Measurements from ENCODE around the gene MAPT.

MAPT gene

GRCh38 chr17:46042925-46043324, 148.6 kb downstream of the MAPT start:
- TF ChIP-seq CREB1 (IDR thresholded peaks at IDR 0.05; ENCODE audit: low read depth) (no peak), TEAD4 (IDR thresholded peaks at IDR 0.05) (no peak), RAD21 (IDR thresholded peaks at IDR 0.05; ENCODE audit: low read depth) (no peak), EP300 (IDR thresholded peaks at IDR 0.05; ENCODE audit: borderline replicate concordance) (no peak), YY1 (IDR thresholded peaks at IDR 0.05; ENCODE audit: low read depth) (no peak), REST (IDR thresholded peaks at IDR 0.05; ENCODE audit: low read depth) (no peak), CEBPB (IDR thresholded peaks at IDR 0.05) (no peak), NFIC (IDR thresholded peaks at IDR 0.05) (no peak), TCF12 (IDR thresholded peaks at IDR 0.05; ENCODE audit: low read depth) (no peak), MAX (IDR thresholded peaks at IDR 0.05) (no peak), FOXM1 (IDR thresholded peaks at IDR 0.05; ENCODE audit: borderline replicate concordance, low read depth) (no peak)
- TF ChIP-seq, protein P1, sequence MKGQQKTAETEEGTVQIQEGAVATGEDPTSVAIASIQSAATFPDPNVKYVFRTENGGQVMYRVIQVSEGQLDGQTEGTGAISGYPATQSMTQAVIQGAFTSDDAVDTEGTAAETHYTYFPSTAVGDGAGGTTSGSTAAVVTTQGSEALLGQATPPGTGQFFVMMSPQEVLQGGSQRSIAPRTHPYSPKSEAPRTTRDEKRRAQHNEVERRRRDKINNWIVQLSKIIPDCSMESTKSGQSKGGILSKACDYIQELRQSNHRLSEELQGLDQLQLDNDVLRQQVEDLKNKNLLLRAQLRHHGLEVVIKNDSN (IDR thresholded peaks at IDR 0.05), result no peak

- TF ChIP-seq EGR1 (IDR thresholded peaks at IDR 0.05) (no peak), RAD21 (IDR thresholded peaks at IDR 0.05; ENCODE audit: low read depth) (no peak), YY1 (IDR thresholded peaks at IDR 0.05; ENCODE audit: low read depth) (no peak), TEAD4 (IDR thresholded peaks at IDR 0.05) (no peak)
These were observed 149.3 kb downstream of the MAPT start for GRCh38 chr17:46043606-46044005.

GRCh38 chr17:46044286-46044928, 150.1 kb downstream of the MAPT start:
- TF ChIP-seq RAD21 (IDR thresholded peaks at IDR 0.05; ENCODE audit: low read depth) (peak; percentile 70), MAX (IDR thresholded peaks at IDR 0.05) (peak; percentile 49; the same call in 1 of the 2 replicates), ZBTB7A (IDR thresholded peaks at IDR 0.05; ENCODE audit: low read depth) (no peak), TEAD4 (IDR thresholded peaks at IDR 0.05) (peak; percentile 42; the same call in 1 of the 2 replicates), REST (IDR thresholded peaks at IDR 0.05; ENCODE audit: low read depth) (no peak), CEBPB (IDR thresholded peaks at IDR 0.05) (peak; percentile 60), YY1 (IDR thresholded peaks at IDR 0.05; ENCODE audit: low read depth) (peak; percentile 56; the same call in 1 of the 2 replicates), NFIC (IDR thresholded peaks at IDR 0.05) (peak; percentile 67), EGR1 (IDR thresholded peaks at IDR 0.05) (no peak)
- TF ChIP-seq, protein P1 (IDR thresholded peaks at IDR 0.05), result no peak

GRCh38 chr17:46044989-46045388, 150.6 kb downstream of the MAPT start:
- no peak for TF ChIP-seq EGR1 (IDR thresholded peaks at IDR 0.05)
- TF ChIP-seq EP300 (IDR thresholded peaks at IDR 0.05; ENCODE audit: borderline replicate concordance), result no peak
- no peak for TF ChIP-seq TCF12 (IDR thresholded peaks at IDR 0.05; ENCODE audit: low read depth)
- no peak for TF ChIP-seq CEBPB (IDR thresholded peaks at IDR 0.05)
- TF ChIP-seq TEAD4 (IDR thresholded peaks at IDR 0.05), result no peak
- no peak for TF ChIP-seq FOXM1 (IDR thresholded peaks at IDR 0.05; ENCODE audit: borderline replicate concordance, low read depth)
- TF ChIP-seq CREB1 (IDR thresholded peaks at IDR 0.05; ENCODE audit: low read depth), result no peak

DNA sequence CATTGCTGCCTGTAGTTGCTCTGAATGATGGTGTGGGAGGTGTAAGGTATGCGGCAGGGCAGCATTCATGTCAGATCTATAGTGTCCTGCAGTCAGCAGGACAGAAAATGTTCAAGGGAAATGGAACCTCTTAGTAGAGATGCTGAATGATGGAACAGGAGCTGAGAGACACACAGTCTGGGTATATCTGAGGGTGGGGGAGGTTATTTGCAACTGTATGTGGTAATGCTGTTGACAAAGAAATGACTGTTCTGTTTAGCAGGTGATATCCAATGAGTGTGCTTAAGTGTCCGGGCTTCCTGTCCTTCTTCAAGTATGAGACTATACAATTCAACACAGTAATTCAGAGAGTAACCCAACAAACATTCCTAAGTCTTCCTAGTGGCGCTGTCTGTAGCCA, 151.3 kb downstream of the MAPT start:
- no peak for TF ChIP-seq EGR1 (IDR thresholded peaks at IDR 0.05)
- no peak for TF ChIP-seq ZBTB7A (IDR thresholded peaks at IDR 0.05; ENCODE audit: low read depth)
- TF ChIP-seq TEAD4 (IDR thresholded peaks at IDR 0.05), result no peak
- no peak for TF ChIP-seq CEBPB (IDR thresholded peaks at IDR 0.05)
- TF ChIP-seq EP300 (IDR thresholded peaks at IDR 0.05; ENCODE audit: borderline replicate concordance), result no peak
- no peak for TF ChIP-seq FOXM1 (IDR thresholded peaks at IDR 0.05; ENCODE audit: borderline replicate concordance, low read depth)
- TF ChIP-seq MAX (IDR thresholded peaks at IDR 0.05), result no peak
- TF ChIP-seq YY1 (IDR thresholded peaks at IDR 0.05; ENCODE audit: low read depth), result no peak
- TF ChIP-seq, protein P1 (IDR thresholded peaks at IDR 0.05), result no peak
- no peak for TF ChIP-seq TAF1 (IDR thresholded peaks at IDR 0.05; ENCODE audit: low read depth)
- TF ChIP-seq CREB1 (IDR thresholded peaks at IDR 0.05; ENCODE audit: low read depth), result no peak
- no peak for TF ChIP-seq RAD21 (IDR thresholded peaks at IDR 0.05; ENCODE audit: low read depth)
- no peak for TF ChIP-seq NFIC (IDR thresholded peaks at IDR 0.05)
- TF ChIP-seq TCF12 (IDR thresholded peaks at IDR 0.05; ENCODE audit: low read depth), result no peak
- TF ChIP-seq REST (IDR thresholded peaks at IDR 0.05; ENCODE audit: low read depth), result no peak

Measured in Ishikawa (cell line).